ENCODE results near the gene HS3ST4. TPM values are rescaled to one million over a fixed set of nuclear protein-coding genes. Genes with fewer than 3 reads are reported as not detected.

HS3ST4 gene
- total and polyA plus RNA-seq, 4 donors, result 4.2 to 18.3 (median 12.6) TPM

DNA sequence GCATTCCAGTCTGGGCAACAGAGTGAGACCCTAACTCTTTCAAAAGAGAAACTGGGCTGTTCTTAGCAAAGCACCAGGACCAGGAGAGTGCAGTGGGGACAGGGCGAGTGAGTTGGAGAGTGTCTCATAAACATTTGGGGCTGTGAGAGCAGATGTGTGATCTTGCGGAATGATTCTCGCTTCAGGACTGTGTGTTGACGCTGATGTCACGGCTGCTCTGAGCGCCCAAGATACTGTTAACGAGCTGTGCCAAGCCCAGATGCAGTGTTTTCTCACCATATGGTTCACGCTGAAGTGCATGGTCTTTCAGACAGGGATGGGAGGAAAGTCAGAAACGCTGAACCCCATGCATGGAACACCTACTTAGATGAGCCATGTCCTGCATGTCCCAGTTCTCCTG, 438.2 kb downstream of the HS3ST4 start:
- Histone ChIP-seq H3K36me3 (ENCODE audit: control insufficient read depth, insufficient read depth, low read length) (no peaks in the 10 kb centered on the region), H3K4me3 (ENCODE audit: low read depth, low read length) (no peak overlapping the region), H3K9me3 (ENCODE audit: control insufficient read depth, insufficient read depth, low read length) (no peaks in the 10 kb centered on the region), H3K27ac (ENCODE audit: low read depth, low read length) (no peak overlapping the region), H3K27me3 (ENCODE audit: control insufficient read depth, insufficient read depth, low read length) (peaks cover 15% of the 10 kb centered on the region), H3K4me1 (ENCODE audit: control insufficient read depth, insufficient read depth, low read length) (no peaks in the 10 kb centered on the region)
- WGBS (ENCODE audit: insufficient coverage), result 86% methylated on average over 9 of the region's 9 CpGs
- DNase-seq (ENCODE audit: low read depth in 4 of 6, low spot score in 6 of 6), result peak in 2 of 6 donors; percentile 48 to 91

DNA sequence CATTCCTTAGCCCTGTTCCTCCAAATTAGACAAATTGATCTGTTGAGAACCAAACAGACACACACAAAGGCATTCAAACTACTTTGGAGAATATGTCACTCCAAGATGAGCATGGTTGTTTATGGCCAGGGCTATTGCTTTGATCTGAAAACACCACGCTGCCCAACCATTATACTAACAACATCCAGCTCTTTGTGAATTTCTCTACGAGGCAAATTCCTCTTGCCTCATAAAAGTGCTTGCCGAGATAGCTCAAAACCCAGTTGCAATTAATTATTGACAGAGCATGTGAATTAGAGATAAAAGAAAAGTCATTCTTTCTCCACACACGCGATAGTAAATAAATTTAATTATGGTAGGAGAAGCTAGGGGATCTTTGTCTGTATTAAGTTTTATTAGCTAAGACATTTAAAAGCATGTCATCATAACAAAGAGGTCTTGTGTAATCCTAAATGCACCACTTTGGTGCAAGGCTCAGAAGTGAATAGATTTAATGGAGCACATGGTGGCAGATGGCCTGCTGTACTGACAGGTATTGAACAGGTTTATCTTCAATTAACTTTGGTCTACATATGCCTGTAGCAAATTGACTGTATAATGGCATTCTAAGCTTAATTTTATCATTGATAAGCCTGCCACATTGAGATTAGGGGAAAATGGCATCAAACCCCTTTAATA, 441.8 kb downstream of the HS3ST4 start:
- WGBS (ENCODE audit: insufficient coverage), result no CpG with 5 or more reads among the region's 5 CpGs
- no peak overlapping the region for H3K4me3 ChIP-seq (ENCODE audit: low read depth, low read length)
- no peaks in the 10 kb centered on the region for H3K36me3 ChIP-seq (ENCODE audit: control insufficient read depth, insufficient read depth, low read length)
- peaks cover 21% of the 10 kb centered on the region for H3K27me3 ChIP-seq (ENCODE audit: control insufficient read depth, insufficient read depth, low read length)
- peak in 1 of 6 donors; percentile 62 for DNase-seq (ENCODE audit: low read depth in 4 of 6, low spot score in 6 of 6)
- no peaks in the 10 kb centered on the region for H3K4me1 ChIP-seq (ENCODE audit: control insufficient read depth, insufficient read depth, low read length)
- no peaks in the 10 kb centered on the region for H3K9me3 ChIP-seq (ENCODE audit: control insufficient read depth, insufficient read depth, low read length)
- no peak overlapping the region for H3K27ac ChIP-seq (ENCODE audit: low read depth, low read length)

DNA sequence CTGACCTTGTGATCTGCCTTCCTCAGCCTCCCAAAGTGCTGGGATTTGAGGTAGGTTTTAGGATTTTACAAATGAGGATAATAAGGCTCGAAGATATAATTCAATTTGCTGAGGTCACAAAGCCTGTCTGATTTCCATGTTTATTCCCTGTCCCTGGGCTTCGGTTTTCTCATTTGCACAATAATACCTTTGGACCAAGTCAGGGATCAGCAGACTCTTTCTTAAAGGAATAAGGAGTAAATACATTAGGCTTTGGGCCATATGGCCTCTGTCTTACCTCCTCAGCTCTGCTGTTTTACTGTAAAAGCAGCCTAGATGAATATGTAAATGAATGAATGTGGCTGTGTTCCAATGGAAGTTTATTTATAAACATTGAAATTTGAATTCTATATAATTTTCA, 442.8 kb downstream of the HS3ST4 start:
- Histone ChIP-seq H3K36me3 (ENCODE audit: control insufficient read depth, insufficient read depth, low read length) (no peaks in the 10 kb centered on the region), H3K27me3 (ENCODE audit: control insufficient read depth, insufficient read depth, low read length) (peaks cover 16% of the 10 kb centered on the region), H3K4me1 (ENCODE audit: control insufficient read depth, insufficient read depth, low read length) (no peaks in the 10 kb centered on the region), H3K27ac (ENCODE audit: low read depth, low read length) (no peak overlapping the region), H3K4me3 (ENCODE audit: low read depth, low read length) (no peak overlapping the region), H3K9me3 (ENCODE audit: control insufficient read depth, insufficient read depth, low read length) (no peaks in the 10 kb centered on the region)
- WGBS (ENCODE audit: insufficient coverage), result 50% methylated on average over 1 of the region's 2 CpGs
- peak in 1 of 6 donors; percentile 17 for DNase-seq (ENCODE audit: low read depth in 4 of 6, low spot score in 6 of 6)

DNA sequence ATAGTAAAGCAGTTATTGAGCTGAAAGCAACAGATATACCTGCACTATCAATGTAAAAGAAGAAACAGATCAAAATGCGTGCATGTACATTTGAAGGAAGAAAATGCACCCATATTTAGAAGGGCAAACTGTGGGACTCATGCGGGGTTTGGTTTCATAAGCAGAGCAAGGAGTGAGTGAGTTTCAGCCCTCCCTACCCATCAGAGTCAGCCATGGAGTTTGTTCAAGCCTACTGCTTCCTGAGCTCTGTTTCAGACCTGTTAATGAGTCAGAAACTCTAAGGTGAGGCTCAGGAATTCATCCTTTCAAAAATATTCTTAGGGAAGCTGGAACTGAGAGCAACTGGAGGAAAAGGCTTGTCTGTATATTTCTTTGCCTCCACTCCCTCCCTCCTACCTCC, 446.2 kb downstream of the HS3ST4 start:
- DNase-seq (ENCODE audit: low read depth in 4 of 6, low spot score in 6 of 6), result no peak
- Histone ChIP-seq H3K4me3 (ENCODE audit: low read depth, low read length) (no peak overlapping the region), H3K27me3 (ENCODE audit: control insufficient read depth, insufficient read depth, low read length) (peaks cover 12% of the 10 kb centered on the region), H3K36me3 (ENCODE audit: control insufficient read depth, insufficient read depth, low read length) (no peaks in the 10 kb centered on the region), H3K9me3 (ENCODE audit: control insufficient read depth, insufficient read depth, low read length) (no peaks in the 10 kb centered on the region), H3K27ac (ENCODE audit: low read depth, low read length) (no peak overlapping the region), H3K4me1 (ENCODE audit: control insufficient read depth, insufficient read depth, low read length) (no peaks in the 10 kb centered on the region)
- WGBS (ENCODE audit: insufficient coverage), result no CpG with 5 or more reads among the region's 2 CpGs

DNA sequence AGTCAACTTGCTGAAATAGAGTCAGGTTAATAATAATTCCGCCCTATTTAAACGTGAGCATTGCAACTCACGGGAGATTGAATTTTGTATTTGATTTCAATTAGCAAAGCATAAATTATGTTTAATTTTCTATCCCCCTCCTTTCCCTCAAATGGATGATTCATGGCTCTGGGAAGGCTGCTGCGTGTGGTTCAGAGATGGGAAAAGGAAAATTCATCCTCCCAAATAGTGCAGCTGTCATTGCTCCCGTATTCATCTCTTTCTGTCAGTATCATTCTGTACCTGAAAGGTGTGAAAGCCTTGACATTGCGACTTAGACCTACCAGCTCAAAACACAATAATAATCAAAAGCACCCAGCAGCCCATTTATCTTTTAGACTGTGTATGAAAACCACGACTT, 447.3 kb downstream of the HS3ST4 start:
- Histone ChIP-seq H3K27ac (ENCODE audit: low read depth, low read length) (no peak overlapping the region), H3K4me3 (ENCODE audit: low read depth, low read length) (no peak overlapping the region), H3K36me3 (ENCODE audit: control insufficient read depth, insufficient read depth, low read length) (no peaks in the 10 kb centered on the region), H3K4me1 (ENCODE audit: control insufficient read depth, insufficient read depth, low read length) (no peaks in the 10 kb centered on the region), H3K9me3 (ENCODE audit: control insufficient read depth, insufficient read depth, low read length) (no peaks in the 10 kb centered on the region), H3K27me3 (ENCODE audit: control insufficient read depth, insufficient read depth, low read length) (peaks cover 12% of the 10 kb centered on the region)
- WGBS (ENCODE audit: insufficient coverage), result 100% methylated on average over 1 of the region's 7 CpGs
- no peak for DNase-seq (ENCODE audit: low read depth in 4 of 6, low spot score in 6 of 6)

DNA sequence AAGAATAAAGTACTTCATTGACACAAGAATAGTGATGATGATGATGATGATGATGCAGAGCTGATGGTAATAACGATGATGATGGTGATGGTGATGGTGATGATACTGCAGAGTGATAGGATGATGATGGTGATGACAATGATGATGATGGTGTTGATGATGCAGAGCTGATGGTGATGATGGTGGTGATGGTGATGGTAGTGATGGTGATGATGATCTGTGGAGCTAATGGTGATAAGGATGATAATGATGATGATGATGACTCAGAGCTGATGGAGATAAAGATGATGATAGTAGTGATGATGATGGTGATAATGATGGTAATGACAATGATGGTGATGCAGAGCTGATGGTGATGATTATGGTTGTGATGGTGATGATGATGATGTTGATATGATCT, 448.1 kb downstream of the HS3ST4 start:
- 93% methylated on average over 1 of the region's 1 CpG for WGBS (ENCODE audit: insufficient coverage)
- Histone ChIP-seq H3K27ac (ENCODE audit: low read depth, low read length) (no peak overlapping the region), H3K4me1 (ENCODE audit: control insufficient read depth, insufficient read depth, low read length) (no peaks in the 10 kb centered on the region), H3K27me3 (ENCODE audit: control insufficient read depth, insufficient read depth, low read length) (peaks cover 12% of the 10 kb centered on the region), H3K4me3 (ENCODE audit: low read depth, low read length) (no peak overlapping the region), H3K9me3 (ENCODE audit: control insufficient read depth, insufficient read depth, low read length) (no peaks in the 10 kb centered on the region), H3K36me3 (ENCODE audit: control insufficient read depth, insufficient read depth, low read length) (no peaks in the 10 kb centered on the region)
- no peak for DNase-seq (ENCODE audit: low read depth in 4 of 6, low spot score in 6 of 6)

DNA sequence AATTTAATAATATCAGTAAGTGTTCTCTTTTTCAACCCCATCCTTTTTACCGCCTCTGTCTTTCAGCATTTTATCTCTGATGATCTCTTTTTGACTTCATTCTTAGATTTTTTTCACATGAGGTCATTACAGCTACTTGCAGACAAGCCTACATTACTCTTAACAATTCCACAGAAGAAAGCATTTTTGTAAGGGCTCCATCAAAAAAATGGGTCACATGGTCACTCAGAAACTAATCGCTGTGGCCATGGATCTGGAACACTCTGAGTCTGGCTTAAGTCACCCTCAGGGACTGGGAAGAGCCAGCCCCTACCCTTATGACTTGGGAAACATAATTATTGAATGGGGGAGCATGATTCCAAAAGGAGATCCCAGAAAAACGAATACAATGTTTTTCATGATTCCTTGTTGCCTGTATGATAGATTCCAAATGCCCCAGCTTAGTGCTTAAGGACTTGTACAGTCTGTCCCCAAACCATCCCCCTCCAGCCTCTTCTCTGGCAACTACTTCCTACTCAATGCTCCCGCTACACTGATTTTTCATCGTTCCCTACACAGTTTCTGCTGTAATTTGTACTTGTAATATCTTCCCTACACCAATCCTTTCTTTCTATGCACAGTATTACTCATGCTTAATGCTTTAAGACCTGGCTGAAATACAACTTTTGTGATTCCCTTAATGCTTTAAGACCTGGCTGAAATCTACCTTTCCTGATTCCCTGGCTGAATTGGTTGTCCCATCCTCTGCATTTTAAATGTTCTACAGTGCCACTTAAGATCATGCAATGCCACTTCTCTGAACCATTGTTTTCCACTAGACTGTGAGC, 457.8 kb downstream of the HS3ST4 start:
- Histone ChIP-seq H3K4me1 (ENCODE audit: control insufficient read depth, insufficient read depth, low read length) (no peaks in the 10 kb centered on the region), H3K4me3 (ENCODE audit: low read depth, low read length) (no peak overlapping the region), H3K27me3 (ENCODE audit: control insufficient read depth, insufficient read depth, low read length) (no peaks in the 10 kb centered on the region), H3K27ac (ENCODE audit: low read depth, low read length) (no peak overlapping the region), H3K9me3 (ENCODE audit: control insufficient read depth, insufficient read depth, low read length) (no peaks in the 10 kb centered on the region), H3K36me3 (ENCODE audit: control insufficient read depth, insufficient read depth, low read length) (no peaks in the 10 kb centered on the region)
- DNase-seq (ENCODE audit: low read depth in 4 of 6, low spot score in 6 of 6), result no peak
- WGBS (ENCODE audit: insufficient coverage), result 86% methylated on average over 2 of the region's 5 CpGs

DNA sequence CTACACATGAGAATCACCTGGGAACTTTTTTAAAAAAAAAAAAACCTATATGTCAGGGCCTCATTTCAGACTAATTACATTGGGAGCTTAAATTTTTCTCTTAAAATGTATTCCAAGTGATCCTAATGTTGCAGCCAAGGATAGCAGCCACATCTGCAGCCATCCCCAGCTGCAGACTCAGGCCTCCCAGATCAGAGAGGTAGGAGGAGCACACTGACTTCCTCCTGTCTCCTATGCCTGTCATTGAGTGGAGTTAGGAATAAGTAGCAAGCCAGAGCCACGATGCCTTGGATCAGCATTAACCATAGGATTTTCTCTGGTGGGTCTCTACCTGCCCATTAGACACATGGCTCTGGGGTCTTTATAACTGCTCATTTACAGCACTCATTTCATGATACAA, 463.5 kb downstream of the HS3ST4 start:
- WGBS (ENCODE audit: insufficient coverage), result 67% methylated on average over 1 of the region's 1 CpG
- Histone ChIP-seq H3K4me3 (ENCODE audit: low read depth, low read length) (no peak overlapping the region), H3K9me3 (ENCODE audit: control insufficient read depth, insufficient read depth, low read length) (no peaks in the 10 kb centered on the region), H3K36me3 (ENCODE audit: control insufficient read depth, insufficient read depth, low read length) (no peaks in the 10 kb centered on the region), H3K27ac (ENCODE audit: low read depth, low read length) (no peak overlapping the region), H3K27me3 (ENCODE audit: control insufficient read depth, insufficient read depth, low read length) (no peaks in the 10 kb centered on the region), H3K4me1 (ENCODE audit: control insufficient read depth, insufficient read depth, low read length) (no peaks in the 10 kb centered on the region)
- DNase-seq (ENCODE audit: low read depth in 4 of 6, low spot score in 6 of 6), result no peak

DNA sequence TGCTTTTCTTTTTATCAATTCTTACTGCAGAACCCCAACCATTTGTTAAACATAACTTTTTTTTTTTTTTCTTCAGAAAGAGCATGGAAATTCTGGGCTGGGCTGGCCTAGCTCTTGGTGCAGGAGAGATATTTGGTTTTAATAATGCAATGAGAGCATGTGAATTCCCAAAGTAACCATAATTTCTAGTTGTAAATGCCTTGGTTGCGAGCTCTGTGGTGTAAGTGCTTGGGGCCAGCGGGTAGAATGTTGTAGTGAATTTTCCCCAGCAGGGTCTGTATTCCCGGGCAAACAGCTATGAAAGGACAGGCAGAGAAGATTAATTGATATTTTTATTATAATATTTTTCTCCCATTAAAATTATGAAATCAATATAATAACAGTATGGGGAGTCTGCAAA, 465.6 kb downstream of the HS3ST4 start:
- DNase-seq (ENCODE audit: low read depth in 4 of 6, low spot score in 6 of 6), result peak in 1 of 6 donors; percentile 77
- Histone ChIP-seq H3K27me3 (ENCODE audit: control insufficient read depth, insufficient read depth, low read length) (no peaks in the 10 kb centered on the region), H3K36me3 (ENCODE audit: control insufficient read depth, insufficient read depth, low read length) (no peaks in the 10 kb centered on the region), H3K4me1 (ENCODE audit: control insufficient read depth, insufficient read depth, low read length) (no peaks in the 10 kb centered on the region), H3K27ac (ENCODE audit: low read depth, low read length) (no peak overlapping the region), H3K9me3 (ENCODE audit: control insufficient read depth, insufficient read depth, low read length) (no peaks in the 10 kb centered on the region), H3K4me3 (ENCODE audit: low read depth, low read length) (no peak overlapping the region)
- no CpG with 5 or more reads among the region's 3 CpGs for WGBS (ENCODE audit: insufficient coverage)

Measured in spinal cord (tissue), 10 donors.